Nucleus accumbens (tissue), 56 donors: ENCODE results near the gene PRKD3.

ENCODE experiments used
- DNase-seq, 56 donors: peaks; one replicate each; lab custom pipeline; 2025; lab: John Stamatoyannopoulos, UW

PRKD3 gene

DNA sequence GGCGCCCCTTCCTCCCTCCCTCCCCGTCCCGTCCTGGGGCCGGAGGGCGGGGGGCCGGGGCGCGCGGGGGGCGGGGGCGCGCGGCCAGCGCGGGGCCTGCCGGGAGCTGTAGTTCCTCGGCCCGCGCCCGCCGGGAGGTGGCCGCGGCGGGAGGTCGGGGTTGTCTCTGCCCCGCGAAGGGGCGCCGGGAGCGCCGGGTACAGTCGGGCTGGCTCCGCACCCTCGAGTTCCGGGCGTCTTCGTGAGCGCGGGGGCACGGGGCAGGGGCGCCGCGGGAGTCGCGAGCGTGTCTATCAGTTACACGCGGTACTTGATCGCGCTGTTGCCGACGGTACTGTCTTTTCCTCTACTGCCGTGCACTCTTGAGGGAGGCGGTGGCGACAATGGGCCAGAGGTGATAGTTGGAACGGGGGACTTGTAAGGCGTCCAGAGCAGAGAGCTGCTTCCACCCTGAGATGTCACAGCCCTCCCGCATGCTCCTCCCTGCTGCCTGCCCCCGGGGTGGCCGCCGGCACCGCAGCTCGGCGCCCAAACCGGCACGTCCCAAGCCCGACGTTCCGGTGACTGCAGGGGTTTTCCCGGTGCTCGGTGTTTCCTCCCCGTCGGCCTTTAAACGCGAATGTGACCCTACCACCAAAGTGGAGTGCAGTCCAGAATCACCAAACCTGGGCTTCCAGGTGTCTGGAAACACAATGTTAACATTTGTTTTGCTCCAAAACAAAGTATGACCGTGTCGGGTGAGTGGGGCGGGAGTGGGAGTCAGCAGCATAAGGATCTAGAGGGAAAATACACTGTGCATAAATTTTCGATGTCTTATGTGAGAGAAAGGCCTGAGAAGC, at the start of gene PRKD3:
PRKD3 (minus strand) TSS at position 48 of the 839 bp plus-strand sequence. CDS start 8,309 bp downstream, outside the sequence.
- peak in 37 of 56 donors; percentile 6 to 82 (median 57) for DNase-seq

DNA sequence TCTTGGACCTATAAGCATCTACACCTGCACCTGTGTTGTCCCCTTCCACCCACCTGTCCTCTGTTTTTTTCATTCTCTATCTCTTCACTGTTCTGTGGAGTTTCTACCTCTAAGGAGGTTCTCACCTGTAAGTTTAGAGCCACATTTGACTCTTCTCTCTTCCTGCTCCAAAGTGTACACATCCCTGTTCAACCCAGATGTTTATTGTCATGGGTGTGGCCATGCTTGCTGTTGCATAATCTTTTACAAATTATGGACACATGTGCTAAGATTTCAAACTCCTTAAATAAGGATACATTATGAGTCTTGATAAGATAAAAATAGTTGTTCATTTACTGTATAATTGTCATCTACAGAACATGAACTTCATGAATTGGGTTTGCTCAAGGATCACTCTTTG, 47.4 kb upstream of the PRKD3 start:
- no peak for DNase-seq

DNA sequence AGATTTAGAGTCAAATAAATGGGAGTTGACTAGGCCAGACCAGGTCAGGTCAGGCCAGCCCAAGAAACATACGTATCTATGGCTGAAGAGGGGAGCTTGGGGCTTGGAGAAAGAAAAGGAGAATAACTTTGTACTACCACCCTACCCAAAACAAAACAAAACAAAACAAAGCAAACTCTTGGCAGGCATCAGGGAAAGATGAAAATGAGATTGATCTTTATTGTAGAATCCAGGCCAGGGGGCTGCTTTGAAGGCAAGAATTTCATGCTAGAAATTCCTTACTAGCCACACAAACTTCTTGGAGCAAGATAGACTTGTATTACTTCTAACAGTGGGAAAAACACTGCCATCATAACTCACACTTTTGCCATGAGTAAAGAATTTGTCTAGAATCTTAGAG, 46.0 kb upstream of the PRKD3 start:
- no peak for DNase-seq

DNA sequence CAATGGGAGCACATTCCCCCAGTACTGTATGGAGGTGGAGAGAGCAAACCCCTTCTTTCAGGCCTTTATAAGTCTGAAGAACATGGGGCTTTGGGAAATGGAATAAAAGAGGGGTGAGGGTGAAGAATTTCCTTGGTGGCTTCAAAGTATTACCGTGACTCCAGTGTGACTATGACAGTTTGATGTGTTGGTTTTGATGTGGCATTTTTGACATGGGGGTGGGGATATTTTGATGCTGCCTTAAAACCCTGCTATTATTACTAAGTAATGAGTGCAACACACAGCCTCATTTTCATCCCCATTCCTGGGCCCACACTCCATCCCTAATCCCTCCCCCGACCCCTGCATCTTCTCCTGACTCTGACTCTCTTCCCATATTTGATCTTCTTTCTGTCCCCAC, 43.4 kb upstream of the PRKD3 start:
- no peak for DNase-seq

DNA sequence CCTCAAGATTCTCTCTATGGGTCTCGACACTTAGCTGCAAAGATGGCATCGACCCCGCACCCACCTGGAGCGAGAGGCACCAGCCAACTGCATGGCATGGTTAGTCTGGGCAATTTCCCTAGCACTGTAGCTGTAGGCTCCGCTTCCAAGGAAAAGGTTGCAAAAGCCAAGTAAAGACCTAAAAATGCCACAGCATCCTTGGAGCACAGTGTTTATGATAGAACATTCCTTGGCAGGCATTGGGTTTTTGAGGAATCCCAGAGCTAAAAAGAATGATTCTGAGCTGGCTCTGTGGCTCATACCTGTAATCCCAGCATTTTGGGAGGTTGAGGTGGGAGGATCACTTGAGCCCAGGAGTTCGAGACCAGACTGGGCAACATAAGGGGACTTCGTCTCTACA, 42.7 kb upstream of the PRKD3 start:
- no peak for DNase-seq

DNA sequence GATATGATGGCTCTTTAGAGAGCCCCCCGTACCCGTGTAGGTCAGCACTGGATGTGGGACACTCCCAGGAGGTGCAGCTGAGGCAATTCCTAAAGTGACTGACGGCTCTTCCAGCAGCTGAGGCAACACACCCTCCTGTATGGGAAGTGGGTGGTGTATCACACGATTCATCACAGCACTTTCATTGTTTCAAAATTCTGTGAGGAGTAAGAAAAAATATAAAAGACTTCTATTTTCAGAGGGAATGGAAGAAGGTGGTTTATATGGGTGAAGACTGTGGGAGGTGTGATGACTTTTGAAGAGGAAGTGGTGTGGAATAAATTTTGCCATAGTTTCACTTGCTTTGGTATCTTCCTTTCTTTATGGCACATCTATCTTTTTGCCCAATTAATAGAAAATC, 42.1 kb upstream of the PRKD3 start:
- peak in 11 of 56 donors; percentile 1 to 43 (median 10) for DNase-seq

DNA sequence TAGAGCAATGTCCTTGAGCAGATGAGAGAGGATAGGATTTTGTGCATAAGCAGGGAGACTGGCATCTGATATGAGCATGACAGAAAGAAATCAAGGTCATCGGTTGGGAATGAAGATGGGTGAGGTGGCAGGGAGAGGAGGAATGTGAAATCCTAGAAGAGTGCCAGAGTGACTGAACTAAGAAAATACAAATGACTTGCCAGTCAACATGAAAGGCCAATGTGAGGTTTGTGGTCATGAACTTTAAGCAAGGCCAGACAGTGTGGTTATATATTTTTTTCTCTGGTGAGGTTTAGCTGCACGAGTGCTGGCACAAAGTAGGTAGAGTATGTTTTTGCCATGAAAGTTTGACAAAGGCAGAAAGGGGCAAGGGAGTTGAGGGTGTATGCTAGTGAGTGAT, 41.0 kb upstream of the PRKD3 start:
- DNase-seq: no peak

DNA sequence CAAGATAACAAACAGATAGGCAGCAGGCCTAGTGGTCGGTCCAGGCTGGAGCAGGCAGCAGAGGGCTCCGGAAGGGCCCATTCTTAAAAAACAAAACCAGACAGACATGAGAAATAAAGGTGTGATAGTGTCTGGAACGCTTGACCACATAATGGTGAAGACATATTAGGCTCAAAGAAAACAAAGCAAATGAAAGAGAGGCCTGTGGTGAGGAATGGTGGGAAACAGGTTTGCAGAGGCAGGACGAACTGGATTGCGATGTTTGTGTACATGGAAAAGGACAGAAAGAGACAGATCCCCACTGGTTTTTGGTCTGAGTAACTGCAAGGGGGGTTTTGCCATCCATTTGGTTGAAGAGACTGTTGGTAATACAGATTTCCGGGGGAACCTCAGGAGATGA, 39.7 kb upstream of the PRKD3 start:
- no peak for DNase-seq

DNA sequence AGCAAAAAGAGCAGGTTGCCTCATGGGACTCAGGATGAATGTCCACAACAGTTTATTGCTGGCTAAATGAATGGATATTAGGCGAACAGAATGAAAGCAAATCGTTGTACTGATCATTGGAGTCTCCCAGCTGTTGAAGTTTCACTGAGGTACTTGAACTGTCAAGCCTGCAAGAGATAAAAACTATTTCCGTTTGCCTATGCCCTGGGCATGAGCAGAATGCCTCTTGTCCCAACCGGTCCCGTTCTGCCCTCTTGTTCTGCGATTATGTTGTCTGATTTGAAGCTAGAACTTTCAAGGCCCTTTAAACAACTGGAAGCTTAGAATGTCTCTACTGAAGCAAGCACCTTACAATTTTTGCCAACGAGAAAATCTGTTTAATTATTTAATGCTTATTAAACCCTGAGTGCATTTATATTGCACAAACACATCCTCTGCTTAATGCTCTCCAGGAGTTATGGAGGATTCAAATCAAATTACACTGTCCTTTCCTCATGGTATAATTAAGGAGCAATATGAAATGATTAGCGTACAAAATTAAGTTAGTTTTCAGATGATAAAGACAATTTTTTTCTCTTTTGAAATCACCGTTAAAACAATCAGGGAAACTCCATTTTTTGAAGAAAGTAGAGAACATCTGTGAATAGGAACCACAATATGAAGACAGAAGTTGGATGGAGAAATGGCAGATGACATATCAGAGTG, 37.5 kb upstream of the PRKD3 start:
- DNase-seq: no peak

DNA sequence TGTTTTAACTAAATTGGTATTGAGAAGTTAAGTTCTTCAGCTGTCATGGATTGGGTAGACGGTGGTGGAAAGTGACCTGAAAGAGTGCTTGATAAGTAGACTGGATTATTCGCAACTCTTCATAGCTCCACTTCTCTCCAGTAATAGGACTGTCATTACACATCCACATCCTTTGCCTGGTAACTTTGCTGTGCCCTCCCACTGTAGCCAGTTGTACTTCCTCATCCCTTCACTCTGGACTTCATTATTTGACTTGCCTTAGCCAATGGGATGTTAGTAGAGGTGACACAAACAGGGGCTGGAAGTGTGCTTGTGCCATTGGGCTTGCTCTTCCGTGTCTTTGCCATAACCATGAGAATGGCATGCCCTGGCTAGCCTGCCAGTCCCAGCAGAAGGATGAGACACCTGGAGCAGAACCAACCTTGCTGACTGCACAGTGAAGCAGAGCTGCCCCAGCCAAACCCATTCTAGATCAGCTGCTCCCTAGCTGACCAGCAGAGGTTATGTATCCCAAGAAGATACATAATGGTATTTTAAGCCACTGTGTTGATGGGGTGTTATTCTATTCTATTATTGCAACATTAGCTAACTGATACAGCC, 36.7 kb upstream of the PRKD3 start:
- no peak for DNase-seq

DNA sequence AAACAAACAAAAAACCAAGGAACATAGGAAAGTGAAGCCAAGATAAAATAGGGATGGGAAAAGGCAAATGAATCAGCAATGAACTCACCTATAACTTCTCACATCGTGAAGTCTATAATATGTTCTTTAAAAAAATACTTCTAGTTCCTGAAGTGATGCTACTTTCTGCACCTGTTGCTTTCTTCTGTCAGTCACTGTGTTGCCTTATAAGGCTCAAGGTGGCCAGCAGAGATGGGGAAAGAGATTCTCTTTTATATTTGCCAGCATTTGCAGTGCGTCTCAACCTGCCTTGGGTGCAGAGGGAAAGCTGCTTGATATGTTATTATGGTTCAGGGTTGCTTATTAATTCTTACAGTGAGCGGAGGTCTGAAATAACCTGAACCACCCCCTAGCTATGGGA, 33.8 kb upstream of the PRKD3 start:
- DNase-seq: no peak

DNA sequence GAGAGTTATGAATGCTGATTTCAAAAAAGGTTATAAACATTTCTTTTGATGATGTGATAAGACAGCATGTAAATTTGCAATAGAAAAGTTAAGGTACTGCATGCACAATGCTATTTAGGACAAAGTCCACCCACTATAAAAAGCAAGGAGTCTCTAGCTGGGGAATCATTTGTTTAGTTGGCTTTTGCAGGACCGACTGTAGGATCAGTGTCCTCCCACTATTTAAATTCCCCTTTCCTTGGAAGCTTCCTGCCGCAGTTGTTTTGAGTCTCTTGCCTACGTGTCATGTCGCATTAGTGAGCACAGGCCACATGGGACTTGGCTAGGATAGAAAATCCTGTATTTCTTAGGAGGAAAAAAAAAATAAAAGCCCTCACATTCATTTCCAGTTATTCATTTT, 32.9 kb upstream of the PRKD3 start:
- no peak for DNase-seq

DNA sequence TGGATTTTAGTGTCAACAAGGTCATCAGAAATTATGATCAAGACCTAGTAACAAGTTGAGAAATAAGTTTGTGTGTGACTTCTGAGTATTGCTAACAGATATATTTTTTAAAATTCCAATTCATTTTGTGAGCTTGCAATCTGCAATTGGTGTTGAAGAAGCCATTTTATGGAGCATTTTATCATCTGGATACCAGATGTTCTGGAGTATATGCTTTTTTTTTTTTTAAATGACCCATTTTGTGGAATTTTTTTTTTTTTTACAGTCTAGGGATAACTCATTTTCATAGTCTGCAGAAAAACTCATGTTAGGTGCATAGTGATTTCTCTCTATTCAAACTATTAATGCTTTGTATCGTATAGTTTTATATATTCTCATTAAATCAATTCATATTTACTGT, 32.4 kb upstream of the PRKD3 start:
- DNase-seq: no peak

DNA sequence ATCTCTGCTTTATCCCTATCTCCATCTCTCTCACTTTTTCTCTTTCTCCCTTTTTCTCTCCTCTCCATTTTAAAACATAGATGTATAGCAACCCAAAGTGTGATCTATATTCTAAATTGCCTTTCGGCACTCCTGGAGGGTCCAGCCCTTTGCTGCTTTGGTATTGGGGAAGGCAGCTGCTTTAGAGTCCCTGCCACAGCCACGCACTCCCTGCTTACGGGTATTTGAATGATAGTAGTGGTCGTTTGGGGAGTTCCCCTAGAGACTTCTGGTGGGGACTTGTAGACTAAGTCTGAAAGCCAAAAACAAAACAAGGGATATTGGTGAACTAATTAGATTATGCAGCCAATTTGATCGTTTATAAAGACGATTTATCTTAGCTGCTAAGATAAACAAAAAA, 31.7 kb upstream of the PRKD3 start:
- DNase-seq: no peak

DNA sequence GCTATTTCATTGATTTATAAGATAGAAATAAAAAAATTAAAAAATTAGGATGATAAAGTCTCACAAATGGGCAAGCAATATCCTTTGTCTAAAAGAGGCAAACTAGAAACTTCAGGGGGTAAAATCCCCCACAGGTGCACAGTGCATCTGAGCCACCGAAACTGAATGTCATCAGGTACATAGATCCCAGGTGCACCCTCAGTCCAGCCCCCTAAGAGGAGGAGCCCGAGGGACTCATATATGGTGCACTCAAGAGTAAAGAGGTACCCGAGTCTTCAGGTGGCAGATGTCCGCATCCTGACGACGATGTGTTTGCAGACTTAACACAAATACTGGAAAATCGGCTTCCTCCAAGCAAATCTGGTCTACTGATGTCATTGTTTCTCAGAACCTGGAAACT, 31.1 kb upstream of the PRKD3 start:
- no peak for DNase-seq

DNA sequence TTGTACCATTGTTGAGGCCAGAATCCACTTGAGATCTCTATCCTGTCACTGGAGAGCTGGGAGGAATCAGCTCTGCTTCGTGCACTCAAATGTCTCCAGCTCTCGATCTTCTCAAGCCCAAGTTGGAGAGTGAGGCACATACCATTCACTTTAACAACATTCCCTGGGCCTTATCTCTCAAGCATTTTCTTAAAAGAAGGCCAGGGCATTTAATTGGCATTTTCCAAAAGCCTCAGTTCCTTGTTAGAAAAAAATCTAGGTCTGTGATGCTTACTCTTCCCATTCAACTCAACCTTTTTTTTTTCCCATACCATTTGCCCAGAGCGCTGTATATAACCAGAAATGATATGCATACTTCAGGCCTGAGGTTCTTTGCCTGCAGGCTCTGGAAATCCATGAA, 29.9 kb upstream of the PRKD3 start:
- no peak for DNase-seq

DNA sequence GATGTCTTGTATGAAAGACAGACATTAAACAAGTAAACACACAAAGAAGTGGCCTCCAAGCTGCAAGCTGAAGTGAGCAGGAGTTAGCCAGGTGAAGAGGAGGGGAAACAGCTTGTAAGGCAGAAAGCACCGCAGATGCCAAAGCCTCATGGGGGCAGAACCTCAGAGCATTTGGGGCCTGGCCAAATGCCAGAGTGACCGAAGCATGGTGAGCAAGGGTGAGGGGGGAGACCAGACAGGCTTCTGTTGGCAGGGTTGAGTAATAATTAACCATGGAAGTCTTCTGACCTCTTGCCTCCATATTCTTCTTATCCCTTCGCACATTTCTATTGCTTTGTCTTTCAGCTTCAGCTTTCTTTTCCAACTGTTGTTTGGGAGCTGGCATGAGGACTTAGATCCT, 25.4 kb upstream of the PRKD3 start:
- no peak for DNase-seq

DNA sequence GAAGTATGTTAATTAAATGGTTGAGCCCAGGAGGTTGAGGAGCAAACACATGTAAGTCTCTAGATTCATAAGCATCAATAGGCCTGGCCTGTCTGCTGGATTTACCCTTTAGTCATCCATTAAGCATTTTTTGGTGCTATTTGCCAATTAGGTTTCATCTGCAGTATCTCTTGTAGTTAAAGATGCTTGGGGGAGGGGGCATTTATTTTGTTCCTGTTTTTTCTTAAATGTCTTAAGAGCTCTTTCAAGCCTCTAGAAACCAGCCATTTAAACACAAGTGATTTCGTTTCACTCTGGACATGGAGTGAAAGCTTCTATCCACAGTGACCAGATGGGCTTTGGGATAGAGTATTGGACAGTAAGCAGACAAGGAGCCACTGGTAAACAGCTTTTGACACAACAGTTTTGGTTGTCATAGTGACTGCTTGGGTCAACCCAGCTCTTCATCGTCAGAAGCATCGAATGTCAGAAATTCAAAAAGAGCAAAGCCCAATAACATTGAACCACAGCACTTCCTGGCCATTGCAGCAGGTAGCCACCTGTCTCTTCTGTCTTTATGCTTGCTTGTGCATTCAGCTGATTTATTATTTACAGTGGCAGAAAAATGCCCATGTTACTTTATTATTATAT, 24.7 kb upstream of the PRKD3 start:
- no peak for DNase-seq

DNA sequence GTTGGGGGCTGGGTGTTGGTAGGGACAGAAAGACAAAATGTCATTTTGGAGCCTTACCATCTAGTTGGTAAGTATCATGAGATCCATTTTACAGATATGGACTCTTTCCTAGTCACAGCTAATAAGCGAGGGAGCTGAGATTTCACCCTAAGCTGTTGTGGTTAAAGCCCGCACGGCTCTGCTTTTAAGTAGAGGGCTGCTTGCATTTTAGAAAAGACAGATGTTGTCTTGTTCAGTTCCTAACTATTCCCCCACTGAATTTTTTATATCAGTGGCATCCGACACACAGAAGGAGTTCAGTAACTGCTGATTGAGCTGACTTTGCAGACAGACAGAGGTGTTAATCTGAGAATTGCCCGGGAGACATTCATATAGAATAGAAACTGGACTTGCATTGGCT, 23.5 kb upstream of the PRKD3 start:
- DNase-seq: no peak

DNA sequence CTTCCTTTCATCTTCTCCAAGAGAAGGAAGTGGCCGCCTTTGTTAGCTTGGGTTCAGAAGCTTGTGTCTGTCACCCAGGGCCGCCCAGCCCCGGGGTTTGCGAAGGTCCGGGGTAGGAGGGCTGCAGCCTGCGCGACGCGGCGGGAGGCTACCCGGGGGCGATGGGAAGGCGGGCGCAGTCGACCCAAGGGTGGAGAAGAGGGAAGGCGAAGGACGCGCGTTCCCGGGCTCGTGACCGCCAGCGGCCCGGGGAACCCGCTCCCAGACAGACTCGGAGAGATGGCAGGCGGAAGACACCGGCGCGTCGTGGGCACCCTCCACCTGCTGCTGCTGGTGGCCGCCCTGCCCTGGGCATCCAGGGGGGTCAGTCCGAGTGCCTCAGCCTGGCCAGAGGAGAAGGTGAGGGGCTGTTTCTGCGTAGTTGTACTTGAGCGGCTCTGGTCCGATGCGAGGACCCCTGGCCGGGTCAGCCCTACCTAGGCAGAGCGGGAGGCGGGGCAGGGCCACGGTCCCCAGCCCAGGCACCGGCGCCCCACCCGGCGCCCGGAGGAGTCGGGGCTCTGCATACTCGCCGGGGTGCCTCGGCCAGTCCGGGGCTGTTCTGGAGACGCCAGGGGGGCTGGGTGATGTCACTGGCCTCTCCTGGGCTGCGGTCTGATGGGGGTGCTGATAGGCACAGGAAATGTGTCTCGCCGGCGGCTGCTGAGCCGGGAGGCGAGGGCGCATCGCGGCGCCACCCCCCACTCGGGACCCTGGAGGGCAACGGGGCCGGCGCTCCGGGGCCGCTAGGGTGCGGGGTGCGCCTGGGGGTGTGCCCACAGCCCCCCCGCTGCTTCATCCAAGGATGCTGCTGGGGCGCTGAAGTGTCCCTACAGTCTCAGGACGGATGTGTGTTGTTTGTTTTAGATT, 20.1 kb upstream of the PRKD3 start, which contains the start of gene QPCT:
QPCT (plus strand) TSS at position 178 of the 909 bp plus-strand sequence; CDS start at position 280, 102 bp downstream.
- DNase-seq: peak in 10 of 56 donors; percentile 2 to 44 (median 9)
